HepG2 (cell line): ENCODE data around the gene IRS2. TPM values are rescaled to one million over a fixed set of nuclear protein-coding genes. Genes with fewer than 3 reads are reported as not detected.

ENCODE experiments used
- ATAC-seq: fragments of 200-7000 bp; cut with Tn5 transposase; 3 replicates; pipeline ENCODE4 v1.9.1; 2020; ENCODE audit warnings: mild to moderate bottlenecking, moderate library complexity
- BruUV-seq: library from RNA; stranded (reverse); fragments of 400-500 nt; replicated peaks from 2 replicates; lab custom pipeline; 2021; lab: Mats Ljungman, UMichigan
- CTCF ChIA-PET: fragments of 300-600 bp; formaldehyde crosslinking; extraction: SDS; loops from one replicate; lab custom pipeline; 2021; ENCODE audit warnings: low total read pairs, inconsistent platforms, low intra/inter-chr PET ratio; lab: Yijun Ruan, JAX
- POLR2A ChIA-PET: fragments of 350-600 bp; sonication (Branson Sonifier 250); formaldehyde crosslinking; loops from one replicate; lab custom pipeline; 2020; ENCODE audit warnings: antibody characterized with exemption, inconsistent platforms; lab: Yijun Ruan, JAX
- DNase-seq: peaks from one replicate; pipeline ENCODE4 v3.0.0-alpha.2; 2015; ENCODE audit warnings: low spot score
- FAIRE-seq: peaks from 3 replicates; lab custom pipeline; 2011; peaks lifted over from hg19 to GRCh38; lab: Jason Lieb, UNC
- H2AFZ ChIP-seq: one replicate; pipeline ENCODE4 v1.6.1; 2011; ENCODE audit warnings: low read length, inconsistent platforms
- H3K27ac ChIP-seq: fragments of 300-600 bp; 3 replicates; pipeline ENCODE4 v1.8.0; 2011; ENCODE audit warnings: mixed run types, mild to moderate bottlenecking, mixed read lengths, low read length, inconsistent platforms; ENCODE audit not compliant: insufficient read depth; ENCODE audit errors: extremely low read length
- H3K27me3 ChIP-seq, 2 experiments: fragments of 200-600 bp in 1 of 2; 2 replicates in 1 of 2; 3 replicates in 1 of 2; pipeline versions ENCODE4 v1.6.0 to v1.8.0; 2011; ENCODE audit warnings: low read length in 2 of 2, mild to moderate bottlenecking in 2 of 2, moderate library complexity in 2 of 2, inconsistent platforms in 1 of 2; ENCODE audit not compliant: insufficient read depth in 2 of 2, control insufficient read depth in 1 of 2
- H3K36me3 ChIP-seq, 2 experiments: fragments of 200-600 bp in 1 of 2; replicated peaks in 1 of 2; 2 replicates in 1 of 2; 3 replicates in 1 of 2; pipeline versions ENCODE4 v1.5.1 to v1.8.0; 2011; ENCODE audit warnings: low read length in 2 of 2, inconsistent platforms in 1 of 2; ENCODE audit not compliant: insufficient read depth in 2 of 2, control insufficient read depth in 1 of 2
- H3K4me1 ChIP-seq: 2 replicates; pipeline ENCODE4 v1.5.1; 2012; ENCODE audit warnings: low read length, inconsistent platforms; ENCODE audit not compliant: insufficient read depth
- H3K4me2 ChIP-seq: 2 replicates; pipeline ENCODE4 v1.6.0; 2011; ENCODE audit warnings: low read depth, low read length, inconsistent platforms
- H3K4me3 ChIP-seq, 3 experiments: fragments of 200-600 bp in 1 of 3; sonication (generic), shearing (Covaris generic) in 1 of 3; replicated peaks in 1 of 3; 2 replicates each; pipeline ENCODE4 v1.5.1; 2011 to 2016; ENCODE audit warnings: low read length in 3 of 3, inconsistent platforms in 2 of 3, low read depth in 2 of 3, mild to moderate bottlenecking in 2 of 3, control low read depth in 1 of 3, mixed read lengths in 1 of 3; ENCODE audit not compliant: insufficient read depth in 1 of 3
- H3K79me2 ChIP-seq: one replicate; pipeline ENCODE4 v1.6.1; 2011; ENCODE audit warnings: low read length, inconsistent platforms; ENCODE audit not compliant: insufficient read depth
- H3K9ac ChIP-seq: 2 replicates; pipeline ENCODE4 v1.6.0; 2011; ENCODE audit warnings: mild to moderate bottlenecking, low read depth, low read length, inconsistent platforms; ENCODE audit not compliant: insufficient read depth
- H3K9me3 ChIP-seq: 2 replicates; pipeline ENCODE4 v1.5.1; 2012; ENCODE audit warnings: mild to moderate bottlenecking, low read length
- H4K20me1 ChIP-seq: 2 replicates; pipeline ENCODE4 v1.6.0; 2011; ENCODE audit warnings: inconsistent platforms, mild to moderate bottlenecking, low read length, moderate library complexity; ENCODE audit not compliant: insufficient read depth
- AFF4 ChIP-seq: sonication (generic); formaldehyde crosslinking; IDR thresholded peaks from 2 replicates; pipeline ENCODE4 v1.4.0; 2020; ENCODE audit warnings: missing genetic modification reagents
- HOXA7 ChIP-seq: sonication (generic); formaldehyde crosslinking; IDR thresholded peaks from 2 replicates; pipeline ENCODE4 v1.8.1; 2022; ENCODE audit warnings: mild to moderate bottlenecking, missing genetic modification reagents, moderate library complexity
- NR1H2 ChIP-seq: sonication (generic); formaldehyde crosslinking; IDR thresholded peaks from 2 replicates; pipeline ENCODE4 v1.8.1; 2022; ENCODE audit warnings: low read depth, missing genetic modification reagents, borderline replicate concordance
- PHF8 ChIP-seq: sonication (generic); formaldehyde crosslinking; IDR thresholded peaks from 2 replicates; pipeline ENCODE4 v1.5.0; 2020; ENCODE audit warnings: missing genetic modification reagents
- ZHX1 ChIP-seq: sonication (generic); formaldehyde crosslinking; IDR thresholded peaks from 2 replicates; pipeline ENCODE4 v1.8.1; 2022; ENCODE audit warnings: low read depth, mild to moderate bottlenecking, missing genetic modification reagents
- ZMAT5 ChIP-seq: sonication (generic); formaldehyde crosslinking; IDR thresholded peaks from 2 replicates; pipeline ENCODE4 v1.5.0; 2020; ENCODE audit warnings: mild to moderate bottlenecking, low read depth, missing genetic modification reagents, borderline replicate concordance
- ZNF737 ChIP-seq: sonication (generic); formaldehyde crosslinking; IDR thresholded peaks from 2 replicates; pipeline ENCODE4 v1.5.0; 2020; ENCODE audit warnings: missing genetic modification reagents, mild to moderate bottlenecking, borderline replicate concordance
- ZUFSP ChIP-seq: sonication (generic); formaldehyde crosslinking; IDR thresholded peaks from 2 replicates; pipeline ENCODE4 v1.9.0; 2021; ENCODE audit warnings: missing genetic modification reagents, mild to moderate bottlenecking, borderline replicate concordance
- WGBS: methylation state at CpG from one replicate; pipeline ENCODE4 v1.1.6; 2017; ENCODE audit warnings: low lambda C conversion rate; 5-methylcytosine and 5-hydroxymethylcytosine counted together
- in situ Hi-C: cut with HindIII; loops from 2 replicates; pipeline ENCODE4 v1.10.0; 2017; ENCODE audit warnings: low pct_unique_long_range_greater_than_20kb; ENCODE audit not compliant: extremely low pct_ligation_motif_present
- intact Hi-C: fragments of 100-400 bp; cut with micrococcal nuclease; formaldehyde crosslinking; loops from one replicate; pipeline ENCODE4 v1.10.0; 2022; ENCODE audit not compliant: unreplicated experiment
- polyA plus RNA-seq, 8 experiments: library from polyadenylated mRNA; depleted of rRNA in 3 of 8; stranded (reverse) in 7 of 8; unstranded in 1 of 8; fragments of >200 nt; fragmentation: Illumina TruSeq in 4 of 8; extraction: Trizol in 4 of 8; gene quantifications; 2 replicates each; pipeline versions ENCODE4 v1.2.1 to v1.2.3, GENCODE V29; 2011 to 2016; ENCODE audit warnings: low read depth in 4 of 8, missing spikeins in 1 of 8, mixed read lengths in 1 of 8; ENCODE audit not compliant: insufficient read depth in 1 of 8
- total RNA-seq, 5 experiments: library from RNA; depleted of rRNA; stranded (reverse); fragments of >200 nt; fragmentation: Illumina TruSeq; extraction: Trizol; gene quantifications; 2 replicates each; pipeline ENCODE4 v1.2.3, GENCODE V29; 2016; ENCODE audit warnings: low read depth in 1 of 5

Gene IRS2
- total and polyA plus RNA-seq, 2 of the 13 experiments (the other 11 are each of a cell fraction or from before 2014, with no cell fraction given), result 0.02 to 0.04 TPM

GRCh38 chr13:109750221-109750775 lies 36.1 kb downstream of the IRS2 start:
- FAIRE-seq, result no peak
- no peaks in the 10 kb centered on the region for H3K27me3 ChIP-seq
- CTCF ChIA-PET, result no interaction called here
- in situ Hi-C loops, result no loop called here
- H3K4me3 ChIP-seq, result no peak overlapping the region
- H3K4me2 ChIP-seq, result no peak overlapping the region
- no peaks in the 10 kb centered on the region for H4K20me1 ChIP-seq
- no peak overlapping the region for H3K9ac ChIP-seq
- no peak for TF ChIP-seq HOXA7 (CRISPR knock-in tag)
- TF ChIP-seq, all 625 proteins: peak for 0
- H2AFZ ChIP-seq, result no peak overlapping the region
- POLR2A ChIA-PET, result no interaction called here
- DNase-seq, result no peak
- no TSS peak for BruUV-seq
- no peak overlapping the region for H3K27ac ChIP-seq
- no peaks in the 10 kb centered on the region for H3K4me1 ChIP-seq
- intact Hi-C loops, result no loop called here
- no peaks in the 10 kb centered on the region for H3K9me3 ChIP-seq
- H3K36me3 ChIP-seq, result no peaks in the 10 kb centered on the region
- H3K79me2 ChIP-seq, result no peaks in the 10 kb centered on the region
- no peak for ATAC-seq
- 22% methylated on average over 4 of the region's 4 CpGs for WGBS

GRCh38 chr13:109749365-109749764 lies 37.0 kb downstream of the IRS2 start:
- CTCF ChIA-PET, result no interaction called here
- H4K20me1 ChIP-seq, result no peaks in the 10 kb centered on the region
- H3K9ac ChIP-seq, result no peak overlapping the region
- H3K36me3 ChIP-seq, result no peaks in the 10 kb centered on the region
- no peak overlapping the region for H2AFZ ChIP-seq
- DNase-seq, result no peak
- H3K4me1 ChIP-seq, result no peaks in the 10 kb centered on the region
- 1% methylated on average over 3 of the region's 5 CpGs for WGBS
- in situ Hi-C loops, result no loop called here
- BruUV-seq, result no TSS peak
- no peak overlapping the region for H3K4me3 ChIP-seq
- no peaks in the 10 kb centered on the region for H3K79me2 ChIP-seq
- no peak overlapping the region for H3K4me2 ChIP-seq
- POLR2A ChIA-PET, result no interaction called here
- intact Hi-C loops, result no loop called here
- H3K9me3 ChIP-seq, result no peaks in the 10 kb centered on the region
- FAIRE-seq, result no peak
- ATAC-seq, result no peak
- no peak overlapping the region for H3K27ac ChIP-seq
- H3K27me3 ChIP-seq, result no peaks in the 10 kb centered on the region; a peak in 1 of 5 replicates
- no peak for TF ChIP-seq AFF4 (CRISPR knock-in tag)
- TF ChIP-seq ZNF737 (CRISPR knock-in tag), result no peak
- TF ChIP-seq ZUFSP (CRISPR knock-in tag), result no peak
- TF ChIP-seq PHF8 (CRISPR knock-in tag), result no peak
- TF ChIP-seq ZMAT5 (CRISPR knock-in tag), result no peak
- no peak for TF ChIP-seq NR1H2 (CRISPR knock-in tag)
- no peak for TF ChIP-seq ZHX1 (CRISPR knock-in tag)
